Hypothalamus (tissue), 51 donors: ENCODE measurements around the gene ACYP2.
"Not testable (repeated sequence)": the region's sequence is repeated elsewhere in the genome, so short reads cannot be mapped to it uniquely, and the experiment has no call there.

Source experiments
- DNase-seq, 51 donors: peaks; one replicate each; lab custom pipeline; 2025; lab: John Stamatoyannopoulos, UW

Gene ACYP2

DNA sequence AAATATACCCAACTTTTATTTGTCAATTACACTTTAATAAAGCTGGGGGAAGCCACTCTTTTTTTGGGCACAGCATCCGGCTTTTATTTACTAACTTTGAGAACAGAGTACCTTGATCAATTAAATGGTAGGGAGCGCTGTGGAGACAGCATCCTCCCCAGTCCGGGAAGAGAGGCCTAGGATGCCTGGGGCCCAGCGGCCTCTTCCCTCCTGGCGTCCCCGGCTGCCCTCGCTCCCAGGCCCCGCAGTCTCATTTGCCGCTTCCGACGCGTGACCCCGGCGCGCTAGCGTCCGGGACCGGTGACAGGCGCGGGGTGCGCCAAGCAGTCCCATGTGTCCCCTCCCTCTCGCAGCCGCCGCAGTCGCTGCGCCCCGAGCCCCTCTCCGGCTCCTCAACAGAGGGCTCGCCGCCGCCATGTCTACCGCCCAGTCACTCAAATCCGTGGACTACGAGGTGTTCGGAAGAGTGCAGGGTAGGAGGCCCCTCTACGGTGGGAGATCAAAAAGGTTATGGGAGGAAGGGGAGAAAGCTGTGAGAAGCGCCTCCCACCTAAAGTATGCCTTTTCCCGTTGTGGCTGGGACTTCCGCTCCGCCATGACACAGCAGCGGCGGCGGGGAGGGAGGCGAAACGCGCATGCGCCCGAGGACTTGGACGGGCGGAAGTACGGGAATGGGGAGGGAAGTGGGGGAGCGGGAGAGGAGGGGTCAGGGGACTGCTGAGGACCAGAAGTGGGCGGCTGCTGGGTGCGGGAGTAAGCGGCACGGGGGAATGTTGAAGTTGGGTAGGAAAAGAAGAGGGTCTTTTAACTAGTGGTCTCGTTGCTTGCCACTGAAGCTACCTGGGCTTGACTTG lies at the start of gene ACYP2:
TSS of gene ACYP2 (plus strand) at position 332 of the 854 bp plus-strand sequence.
- peak; percentile 74 to 98 (median 93) for DNase-seq

DNA sequence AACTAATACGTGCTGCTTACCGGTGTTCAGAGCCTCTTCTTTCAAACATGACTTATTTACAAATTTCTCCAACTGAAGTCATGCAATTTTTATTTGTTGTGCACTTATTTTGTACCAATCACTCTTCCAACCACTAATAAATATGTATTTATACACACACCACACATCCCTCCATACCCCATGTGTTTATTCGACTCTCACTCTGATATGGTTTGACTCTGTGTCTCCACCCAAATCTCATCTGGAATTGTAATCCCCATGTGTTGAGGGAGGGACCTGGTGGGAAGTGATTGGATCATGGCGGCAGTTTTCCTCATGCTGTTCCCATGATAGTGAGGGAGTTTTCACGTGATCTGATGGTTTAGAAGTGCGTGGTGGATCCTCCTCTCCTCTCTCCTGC lies 49.5 kb upstream of the ACYP2 start:
- DNase-seq, result no peak

- DNase-seq, result no peak
Observed at GRCh38 chr2:54067851-54068375, 47.5 kb upstream of the ACYP2 start.

- not testable (repeated sequence) for DNase-seq
Observed at GRCh38 chr2:54072483-54072882, 42.9 kb upstream of the ACYP2 start.

- no peak for DNase-seq
Observed at GRCh38 chr2:54073796-54074195, 41.6 kb upstream of the ACYP2 start.

- DNase-seq, result no peak
Observed at GRCh38 chr2:54074606-54075341, 40.6 kb upstream of the ACYP2 start.

GRCh38 chr2:54076586-54076985 lies 38.8 kb upstream of the ACYP2 start:
- DNase-seq, result no peak

DNA sequence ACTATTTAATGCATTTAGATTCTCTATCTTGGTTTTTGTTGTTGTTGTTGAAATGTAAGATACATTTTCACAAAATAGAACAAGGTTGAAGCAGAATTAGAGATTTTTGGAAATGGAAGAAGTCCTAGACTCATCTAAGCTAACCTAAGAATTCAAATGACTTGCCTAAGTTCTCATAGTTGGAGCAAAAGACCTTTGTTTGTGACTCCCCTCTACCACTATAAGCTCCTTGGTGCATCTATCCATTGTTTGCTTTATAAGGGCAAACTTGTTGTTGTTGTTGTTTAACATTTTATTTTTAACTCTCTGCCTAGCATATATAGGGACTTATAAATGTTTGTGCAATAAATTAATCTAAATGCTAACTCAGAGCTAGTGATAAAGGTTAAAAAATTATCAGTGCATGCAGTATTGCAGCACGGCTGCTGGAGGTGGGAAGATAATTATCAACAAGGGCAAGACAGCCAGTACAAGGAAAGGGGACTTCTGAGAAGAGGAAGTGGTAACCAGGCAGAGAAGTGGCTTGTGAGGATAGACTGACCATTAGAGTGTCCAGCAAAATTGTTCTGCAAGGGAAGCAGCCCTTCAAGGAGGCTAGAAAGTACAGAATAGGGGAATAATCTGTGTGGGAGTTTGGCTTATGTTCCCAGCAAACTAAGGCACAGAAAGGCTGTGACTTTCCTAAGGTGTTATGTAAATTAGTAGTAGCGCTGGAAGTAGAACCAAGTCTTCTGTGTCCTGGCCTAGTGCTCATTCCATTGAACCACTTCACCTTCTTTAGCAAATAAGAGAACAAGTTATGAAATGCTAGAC lies 38.1 kb upstream of the ACYP2 start:
- DNase-seq, result no peak

GRCh38 chr2:54079331-54079730 lies 36.1 kb upstream of the ACYP2 start:
- peak in 9 of 51 donors; percentile 8 to 45 (median 25) for DNase-seq

GRCh38 chr2:54081574-54081973 lies 33.8 kb upstream of the ACYP2 start:
- DNase-seq, result no peak

DNA sequence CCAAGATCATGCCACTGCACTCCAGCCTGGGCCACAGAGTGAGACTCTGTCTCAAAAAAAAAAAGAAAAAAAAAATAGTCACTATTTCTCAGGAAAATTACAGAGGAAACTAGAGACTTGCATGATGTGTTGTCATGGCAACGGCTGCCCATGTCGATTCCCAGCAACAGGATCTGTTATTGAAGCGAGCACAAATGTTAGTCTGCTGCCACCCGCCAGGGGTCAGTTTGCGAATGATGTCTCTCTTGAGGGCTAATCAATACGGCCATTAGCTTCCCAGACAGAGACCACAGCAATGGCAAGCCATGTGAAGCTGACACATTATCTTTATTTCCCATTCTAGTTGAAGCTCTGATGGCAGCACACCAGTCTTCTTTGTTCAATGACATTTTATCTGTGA lies 32.4 kb upstream of the ACYP2 start:
- peak in 22 of 51 donors; percentile 7 to 58 (median 23) for DNase-seq

- DNase-seq, result no peak
Observed at GRCh38 chr2:54083445-54083844, 32.0 kb upstream of the ACYP2 start.

DNA sequence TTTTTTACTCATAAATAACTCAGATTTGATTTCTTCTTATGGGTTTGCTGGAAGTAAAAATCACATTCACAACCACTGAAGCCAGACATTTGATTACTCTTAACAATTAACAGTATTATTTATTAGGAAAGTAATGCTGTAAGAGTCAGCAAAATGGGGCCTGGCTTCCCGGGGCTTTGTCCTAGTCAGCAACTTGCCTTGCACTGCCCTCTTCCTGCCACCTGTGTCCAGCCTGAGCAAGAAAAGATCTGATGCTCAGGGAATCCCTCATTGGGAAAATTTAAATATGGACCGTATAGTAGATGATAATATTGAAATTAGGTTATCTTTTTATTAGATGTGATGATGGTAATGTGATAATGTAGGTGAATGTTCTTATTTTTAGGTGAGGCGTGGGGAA lies 30.8 kb upstream of the ACYP2 start:
- DNase-seq, result peak in 21 of 51 donors; percentile 11 to 70 (median 40)

GRCh38 chr2:54085069-54085468 lies 30.3 kb upstream of the ACYP2 start:
- no peak for DNase-seq

- no peak for DNase-seq
Observed at GRCh38 chr2:54086157-54086556, 29.3 kb upstream of the ACYP2 start.

DNA sequence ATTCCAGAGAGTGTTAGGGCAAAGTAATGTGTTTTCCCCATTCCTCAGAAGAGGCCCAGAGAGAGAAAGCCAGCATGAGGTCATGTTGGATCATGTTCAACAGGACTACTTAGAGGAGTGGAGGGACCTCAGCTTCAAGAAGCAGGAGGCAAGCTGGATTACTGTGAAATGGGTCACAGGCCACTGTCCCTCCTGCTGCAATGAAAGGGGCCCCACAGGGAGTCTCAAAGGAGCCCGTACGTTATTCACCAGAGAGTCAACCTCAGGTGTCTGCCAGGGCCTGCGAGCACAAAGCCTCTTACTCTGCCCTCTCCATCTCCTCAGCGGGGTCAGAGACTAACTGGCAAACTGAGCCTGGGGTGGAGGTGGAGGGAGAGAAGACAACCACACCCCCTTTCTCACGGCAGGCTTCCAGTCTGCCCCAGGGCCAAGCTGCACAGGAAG lies 27.2 kb upstream of the ACYP2 start:
- peak in 3 of 51 donors; percentile 5 to 12 (median 8) for DNase-seq

- DNase-seq, result no peak
Observed at GRCh38 chr2:54088719-54089118, 26.7 kb upstream of the ACYP2 start.

- DNase-seq, result no peak
Observed at GRCh38 chr2:54090521-54091117, 24.8 kb upstream of the ACYP2 start.

GRCh38 chr2:54092940-54093339 lies 22.5 kb upstream of the ACYP2 start:
- no peak for DNase-seq

DNA sequence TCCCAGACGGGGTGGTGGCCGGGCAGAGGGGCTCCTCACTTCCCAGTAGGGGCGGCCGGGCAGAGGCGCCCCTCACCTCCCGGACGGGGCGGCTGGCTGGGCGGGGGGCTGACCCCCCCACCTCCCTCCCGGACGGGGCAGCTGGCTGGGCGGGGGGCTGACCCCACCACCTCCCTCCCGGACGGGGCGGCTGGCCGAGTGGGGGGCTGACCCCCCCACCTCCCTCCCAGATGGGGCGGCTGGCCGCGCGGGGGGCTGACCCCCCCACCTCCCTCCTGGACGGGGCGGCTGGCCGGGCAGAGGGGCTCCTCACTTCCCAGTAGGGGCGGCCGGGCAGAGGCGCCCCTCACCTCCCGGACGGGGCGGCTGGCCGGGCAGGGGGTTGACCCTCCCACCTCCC lies 20.0 kb upstream of the ACYP2 start:
- not testable (repeated sequence) for DNase-seq
